K562 (cell line): ENCODE measurements around the gene C10orf95. TPM values are rescaled to one million over a fixed set of nuclear protein-coding genes. Genes with fewer than 3 reads are reported as not detected.
A peak's percentile ranks its signal among the peaks of the same experiment; 100 is the strongest.

Experiments
- ATAC-seq: fragments of 200-7000 bp; cut with Tn5 transposase; 3 replicates; pipeline ENCODE4 v1.9.1; 2020; ENCODE audit warnings: moderate library complexity
- BruUV-seq: library from RNA; stranded (reverse); fragments of 400-500 nt; replicated peaks from 2 replicates; lab custom pipeline; 2021; lab: Mats Ljungman, UMichigan
- CTCF ChIA-PET: fragments of 300-600 bp; formaldehyde crosslinking; extraction: SDS; loops from one replicate; lab custom pipeline; 2021; ENCODE audit warnings: low intra/inter-chr PET ratio; lab: Yijun Ruan, JAX
- POLR2A ChIA-PET: fragments of 300-600, 350-650 bp; sonication (Branson Sonifier 250); formaldehyde crosslinking; extraction: SDS; loops from one replicate; lab custom pipeline; 2021; ENCODE audit warnings: antibody characterized with exemption, inconsistent platforms; lab: Yijun Ruan, JAX
- DNase-seq, 4 experiments: peaks; one replicate each; pipeline versions ENCODE4 v3.0.0 to v3.0.0-alpha.2; 2011 to 2018; ENCODE audit warnings: low spot score in 3 of 4, mixed read lengths in 3 of 4; ENCODE audit errors: extremely low read depth in 1 of 4
- FAIRE-seq: peaks from 2 replicates; lab custom pipeline; 2011; peaks lifted over from hg19 to GRCh38; lab: Jason Lieb, UNC
- H2AFZ ChIP-seq: 2 replicates; pipeline ENCODE4 v1.6.0; 2011; ENCODE audit warnings: low read depth, low read length, control low read depth, inconsistent platforms
- H3K27ac ChIP-seq: fragments of 200-600 bp; 3 replicates; pipeline ENCODE4 v1.8.0; 2011; ENCODE audit warnings: low read depth, mild to moderate bottlenecking, control low read depth, inconsistent platforms, low read length, moderate library complexity, mixed read lengths; ENCODE audit errors: extremely low read depth
- H3K27me3 ChIP-seq, 2 experiments: fragments of 300-600 bp in 1 of 2; 2 replicates in 1 of 2; 3 replicates in 1 of 2; pipeline versions ENCODE4 v1.6.0 to v1.8.0; 2011; ENCODE audit warnings: inconsistent platforms in 2 of 2, low read length in 2 of 2, mild to moderate bottlenecking in 1 of 2, mixed read lengths in 1 of 2, moderate library complexity in 1 of 2; ENCODE audit not compliant: control insufficient read depth in 2 of 2, insufficient read depth in 2 of 2
- H3K36me3 ChIP-seq: fragments of 300-600 bp; 3 replicates; pipeline ENCODE4 v1.8.0; 2011; ENCODE audit warnings: mild to moderate bottlenecking, low read length, inconsistent platforms; ENCODE audit not compliant: control insufficient read depth, insufficient read depth
- H3K4me1 ChIP-seq, 2 experiments: fragments of 200-600 bp in 1 of 2; replicated peaks in 1 of 2; 2 replicates in 1 of 2; 3 replicates in 1 of 2; pipeline versions ENCODE4 v1.5.1 to v1.8.0; 2011; ENCODE audit warnings: inconsistent platforms in 2 of 2, low read length in 2 of 2, mild to moderate bottlenecking in 1 of 2, mixed read lengths in 1 of 2, moderate library complexity in 1 of 2; ENCODE audit not compliant: control insufficient read depth in 2 of 2, insufficient read depth in 2 of 2
- H3K4me2 ChIP-seq: 2 replicates; pipeline ENCODE4 v1.6.1; 2011; ENCODE audit warnings: low read length, control low read depth, inconsistent platforms, mixed read lengths; ENCODE audit not compliant: insufficient read depth
- H3K4me3 ChIP-seq: fragments of 200-600 bp; sonication (generic), shearing (Covaris generic); 2 replicates; pipeline ENCODE4 v1.5.1; 2016; ENCODE audit warnings: control low read depth, inconsistent platforms
- H3K79me2 ChIP-seq: fragments of 200-600 bp; 3 replicates; pipeline ENCODE4 v1.8.0; 2011; ENCODE audit warnings: low read length, inconsistent platforms; ENCODE audit not compliant: control insufficient read depth, insufficient read depth
- H3K9ac ChIP-seq, 2 experiments: 2 replicates each; pipeline versions ENCODE4 v1.6.0 to v1.6.1; 2011; ENCODE audit warnings: low read depth in 2 of 2, low read length in 2 of 2, control low read depth in 1 of 2, inconsistent platforms in 1 of 2, mild to moderate bottlenecking in 1 of 2, mixed read lengths in 1 of 2; ENCODE audit not compliant: insufficient read depth in 1 of 2
- H3K9me1 ChIP-seq: one replicate; pipeline ENCODE4 v1.6.0; 2011; ENCODE audit warnings: inconsistent platforms, mild to moderate bottlenecking, low read length, moderate library complexity; ENCODE audit not compliant: control insufficient read depth, insufficient read depth
- H3K9me3 ChIP-seq: replicated peaks from 2 replicates; pipeline ENCODE4 v1.5.1; 2011; ENCODE audit warnings: low read depth, low read length, inconsistent platforms; ENCODE audit not compliant: control insufficient read depth, insufficient read depth
- H4K20me1 ChIP-seq: replicated peaks from 2 replicates; pipeline ENCODE4 v1.6.1; 2011; ENCODE audit warnings: low read length, inconsistent platforms, mixed read lengths; ENCODE audit not compliant: control insufficient read depth, insufficient read depth
- COPS2 ChIP-seq: fragments of 450-650 bp; conservative IDR thresholded peaks from 2 replicates; pipeline ENCODE4 v1.6.1; 2016; ENCODE audit warnings: mild to moderate bottlenecking, moderate library complexity
- ETV6 ChIP-seq, 3 experiments: fragments of 150-350 bp in 1 of 3; sonication (generic) in 1 of 3; formaldehyde crosslinking in 1 of 3; IDR thresholded peaks; 2 replicates each; pipeline versions ENCODE4 v1.6.1 to v1.8.0; 2014 to 2022; ENCODE audit warnings: borderline replicate concordance in 2 of 3, low read depth in 2 of 3, antibody characterized with exemption in 1 of 3, low read length in 1 of 3, mild to moderate bottlenecking in 1 of 3, missing genetic modification reagents in 1 of 3
- HES1 ChIP-seq: fragments of 450-650 bp; IDR thresholded peaks from 2 replicates; pipeline ENCODE4 v1.6.1; 2016; ENCODE audit warnings: low read depth, mild to moderate bottlenecking, moderate library complexity
- KHSRP ChIP-seq: fragments of 450-650 bp; IDR thresholded peaks from 2 replicates; pipeline ENCODE4 v1.6.1; 2017
- KLF10 ChIP-seq: fragments of 250-450 bp; sonication (Bioruptor Pico); IDR thresholded peaks from 2 replicates; pipeline ENCODE4 v1.6.1; 2021; ENCODE audit warnings: matching md5 sums
- MYNN ChIP-seq, 2 experiments: sonication (generic); formaldehyde crosslinking in 1 of 2; IDR thresholded peaks; 2 replicates each; pipeline versions ENCODE4 v1.5.0 to v1.6.1; 2016 to 2020; ENCODE audit warnings: antibody characterized with exemption in 1 of 2, missing genetic modification reagents in 1 of 2
- NFIC ChIP-seq: fragments of 450-650 bp; IDR thresholded peaks from 2 replicates; pipeline ENCODE4 v1.6.1; 2017; ENCODE audit warnings: mild to moderate bottlenecking, inconsistent platforms
- PHF21A ChIP-seq: fragments of 450-650 bp; IDR thresholded peaks from 2 replicates; pipeline ENCODE4 v1.6.1; 2017; ENCODE audit warnings: low read depth, borderline replicate concordance
- PHF8 ChIP-seq: fragments of 200-600 bp; sonication (generic); IDR thresholded peaks from 2 replicates; pipeline ENCODE4 v1.6.1; 2012; ENCODE audit warnings: mixed run types, mild to moderate bottlenecking, inconsistent platforms, low read length, moderate library complexity, borderline replicate concordance
- SETDB1 ChIP-seq: IDR thresholded peaks from one replicate; pipeline ENCODE4 v1.6.1; 2012; ENCODE audit warnings: low read length, control low read depth, inconsistent platforms
- SMARCA4 ChIP-seq: fragments of 450-650 bp; IDR thresholded peaks from 2 replicates; pipeline ENCODE4 v1.6.1; 2016
- SUPT5H ChIP-seq: fragments of 450-650 bp; IDR thresholded peaks from 2 replicates; pipeline ENCODE4 v1.6.1; 2016
- TRIM28 ChIP-seq: fragments of 450-650 bp; IDR thresholded peaks from 2 replicates; pipeline ENCODE4 v1.6.1; 2017
- ZBTB2 ChIP-seq: fragments of 450-650 bp; IDR thresholded peaks from 2 replicates; pipeline ENCODE4 v1.6.1; 2016; ENCODE audit warnings: antibody characterized with exemption
- ZNF444 ChIP-seq: fragments of 250-450 bp; sonication (Bioruptor Pico); IDR thresholded peaks from 2 replicates; pipeline ENCODE4 v1.4.0; 2020; ENCODE audit warnings: mild to moderate bottlenecking, moderate library complexity
- WGBS: fragments of 100-300 bp; shearing (Covaris generic); methylation state at CpG from one replicate; pipeline ENCODE4 v1.1.6; 2016; ENCODE audit warnings: low coverage, mixed read lengths; ENCODE audit not compliant: insufficient coverage; ENCODE audit errors: missing lambda C conversion rate; 5-methylcytosine and 5-hydroxymethylcytosine counted together
- in situ Hi-C: fragments of 300-500 bp; cut with MboI; formaldehyde crosslinking; loops from 4 replicates; pipeline ENCODE4 v1.15.0; 2018; ENCODE audit warnings: inconsistent platforms, mixed read lengths
- intact Hi-C: fragments of 100-400 bp; cut with micrococcal nuclease; formaldehyde crosslinking; loops from 2 replicates; pipeline ENCODE4 v1.14.2; 2022
- polyA plus RNA-seq, 8 experiments: library from polyadenylated mRNA; depleted of rRNA in 4 of 8; stranded (reverse) in 5 of 8; unstranded in 3 of 8; fragments of >200 nt; fragmentation: Nextera tagmentation in 2 of 8; fragmentation: Illumina TruSeq in 1 of 8; extraction: Ambion mirVana in 2 of 8; extraction: Trizol in 1 of 8; gene quantifications; 2 replicates each; pipeline versions ENCODE4 v1.2.1 to v1.2.3, GENCODE V29; 2011 to 2014; ENCODE audit warnings: inconsistent platforms in 1 of 8, missing spikeins in 1 of 8
- total RNA-seq, 7 experiments: library from RNA; depleted of rRNA in 6 of 7; stranded (reverse); fragments of >200 nt in 6 of 7; fragmentation: Illumina TruSeq in 2 of 7; extraction: Trizol in 2 of 7; gene quantifications; 2 replicates each; pipeline versions ENCODE4 v1.2.1 to v1.2.3, GENCODE V29; 2011 to 2021; ENCODE audit warnings: low replicate concordance in 1 of 7
- TF ChIP-seq, protein P1 (sequence below): fragments of 250-450 bp; sonication (Bioruptor Pico); IDR thresholded peaks from 2 replicates; pipeline ENCODE4 v1.4.0; 2020; ENCODE audit warnings: mild to moderate bottlenecking
- TF ChIP-seq, protein P2 (sequence below): fragments of 250-450 bp; sonication (Bioruptor Pico); IDR thresholded peaks from 2 replicates; pipeline ENCODE4 v1.5.1; 2021; ENCODE audit warnings: mild to moderate bottlenecking

Gene C10orf95
- total and polyA plus RNA-seq, 9 of the 15 experiments (the other 6 are each of a cell fraction or from before 2014, with no cell fraction given): 0.03 to 0.41 (median 0.17) TPM; not detected in 1

DNA sequence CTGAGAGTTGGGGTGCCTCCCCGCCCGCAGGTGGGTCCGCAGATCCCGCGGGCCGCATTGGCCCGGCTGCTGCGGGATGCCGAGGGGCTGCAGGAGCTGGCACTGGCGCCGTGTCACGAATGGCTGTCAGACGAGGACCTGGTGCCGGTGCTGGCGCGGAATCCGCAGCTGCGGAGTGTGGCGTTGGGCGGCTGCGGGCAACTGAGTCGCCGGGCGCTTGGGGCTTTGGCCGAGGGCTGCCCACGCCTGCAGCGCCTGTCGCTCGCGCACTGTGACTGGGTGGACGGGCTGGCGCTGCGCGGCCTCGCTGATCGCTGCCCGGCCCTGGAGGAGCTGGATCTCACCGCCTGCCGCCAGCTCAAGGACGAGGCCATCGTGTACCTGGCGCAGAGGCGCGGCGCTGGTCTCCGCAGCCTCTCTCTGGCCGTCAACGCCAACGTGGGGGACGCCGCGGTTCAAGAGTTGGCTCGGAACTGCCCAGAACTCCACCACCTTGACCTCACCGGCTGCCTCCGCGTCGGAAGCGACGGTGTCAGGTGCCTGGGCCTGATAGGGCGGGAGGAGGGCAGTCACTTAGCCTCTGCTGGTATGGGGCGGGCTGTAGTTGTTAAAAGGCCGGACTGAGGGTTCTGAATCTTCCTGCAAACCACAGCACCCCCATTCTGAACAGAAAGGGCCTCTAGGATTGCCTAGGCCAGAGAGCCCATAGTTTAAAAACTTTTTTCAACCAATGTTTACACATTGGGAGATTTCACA lies 29.4 kb downstream of the C10orf95 start:
- intact Hi-C loops: loop anchor here (1.0 to 5.0 kb wide), 3 partner anchors 27 to 57 kb away; partner anchors contain the start of gene NFKB2
- 0% methylated on average over 22 of the region's 62 CpGs for WGBS
- TF ChIP-seq, protein P1, sequence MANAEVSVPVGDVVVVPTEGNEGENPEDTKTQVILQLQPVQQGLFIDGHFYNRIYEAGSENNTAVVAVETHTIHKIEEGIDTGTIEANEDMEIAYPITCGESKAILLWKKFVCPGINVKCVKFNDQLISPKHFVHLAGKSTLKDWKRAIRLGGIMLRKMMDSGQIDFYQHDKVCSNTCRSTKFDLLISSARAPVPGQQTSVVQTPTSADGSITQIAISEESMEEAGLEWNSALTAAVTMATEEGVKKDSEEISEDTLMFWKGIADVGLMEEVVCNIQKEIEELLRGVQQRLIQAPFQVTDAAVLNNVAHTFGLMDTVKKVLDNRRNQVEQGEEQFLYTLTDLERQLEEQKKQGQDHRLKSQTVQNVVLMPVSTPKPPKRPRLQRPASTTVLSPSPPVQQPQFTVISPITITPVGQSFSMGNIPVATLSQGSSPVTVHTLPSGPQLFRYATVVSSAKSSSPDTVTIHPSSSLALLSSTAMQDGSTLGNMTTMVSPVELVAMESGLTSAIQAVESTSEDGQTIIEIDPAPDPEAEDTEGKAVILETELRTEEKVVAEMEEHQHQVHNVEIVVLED (CRISPR knock-in tag): no peak
- no peak for TF ChIP-seq ETV6 (IDR thresholded peaks at IDR 0.05; ENCODE audit: borderline replicate concordance in 1 of 2, low read depth in 2 of 2, low read length in 1 of 2)
- TF ChIP-seq ETV6 (CRISPR knock-in tag; IDR thresholded peaks at IDR 0.05; ENCODE audit: borderline replicate concordance): no peak
- TF ChIP-seq ZBTB2: no peak
- TF ChIP-seq PHF21A: no peak
- TF ChIP-seq COPS2: no peak
- TF ChIP-seq ZNF444 (CRISPR knock-in tag): no peak
- TF ChIP-seq NFIC: no peak; the same call in 1 of the 2 replicates
- TF ChIP-seq SUPT5H: peak; percentile 46
- TF ChIP-seq PHF8: peak; percentile 44; the same call in 1 of the 2 replicates
- no peak for TF ChIP-seq TRIM28
- no peak for TF ChIP-seq SETDB1
- TF ChIP-seq SMARCA4: no peak
- TF ChIP-seq, protein P2, sequence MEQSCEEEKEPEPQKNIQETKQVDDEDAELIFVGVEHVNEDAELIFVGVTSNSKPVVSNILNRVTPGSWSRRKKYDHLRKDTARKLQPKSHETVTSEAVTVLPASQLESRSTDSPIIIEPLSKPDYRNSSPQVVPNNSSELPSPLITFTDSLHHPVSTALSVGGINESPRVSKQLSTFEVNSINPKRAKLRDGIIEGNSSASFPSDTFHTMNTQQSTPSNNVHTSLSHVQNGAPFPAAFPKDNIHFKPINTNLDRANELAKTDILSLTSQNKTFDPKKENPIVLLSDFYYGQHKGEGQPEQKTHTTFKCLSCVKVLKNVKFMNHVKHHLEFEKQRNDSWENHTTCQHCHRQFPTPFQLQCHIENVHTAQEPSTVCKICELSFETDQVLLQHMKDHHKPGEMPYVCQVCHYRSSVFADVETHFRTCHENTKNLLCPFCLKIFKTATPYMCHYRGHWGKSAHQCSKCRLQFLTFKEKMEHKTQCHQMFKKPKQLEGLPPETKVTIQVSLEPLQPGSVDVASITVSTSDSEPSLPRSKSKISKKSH (CRISPR knock-in tag): no peak
- TF ChIP-seq MYNN (IDR thresholded peaks at IDR 0.05): 0 out of 2 replicates have a peak, but pooled peaks have one; percentile 17
- no peak for TF ChIP-seq MYNN (CRISPR knock-in tag; IDR thresholded peaks at IDR 0.05)
- no peak for TF ChIP-seq KHSRP
- TF ChIP-seq KLF10: no peak
- no peak for TF ChIP-seq HES1

More for the DNA sequence above, 29.4 kb downstream of the C10orf95 start:
- in situ Hi-C loops: no loop called here
- DNase-seq (peak; percentile 54 to 83 (median 60)), FAIRE-seq (peak; percentile 83), ATAC-seq (peak; percentile 69)
- peak overlapping the region; percentile 93 for H3K4me3 ChIP-seq
- POLR2A ChIA-PET: interaction anchor here (0.6 to 5.3 kb wide), 14 partner anchors 9 to 1739 kb away, joined by 3 to 34 read pairs (median 4); partner anchors contain the start of genes C10orf95, CUEDC2, GBF1 and PITX3
- no peaks in the 10 kb centered on the region for H3K9me1 ChIP-seq
- peaks cover 12 to 53% of the 10 kb centered on the region in 2 experiments; a peak in 4 of 5 replicates for H3K4me1 ChIP-seq
- peaks cover 17% of the 10 kb centered on the region; the same call in 2 of the 3 replicates for H3K36me3 ChIP-seq
- no peaks in the 10 kb centered on the region for H3K27me3 ChIP-seq
- CTCF ChIA-PET: no interaction called here
- H3K27ac ChIP-seq: peak overlapping the region; percentile 80
- peak overlapping the region; percentile 87 for H2AFZ ChIP-seq
- H3K9ac ChIP-seq: peak overlapping the region; percentile 65 to 96
- peaks cover 25% of the 10 kb centered on the region for H3K79me2 ChIP-seq
- H3K4me2 ChIP-seq: peak overlapping the region; percentile 74
- TSS peak; percentile 37 for BruUV-seq
- H3K9me3 ChIP-seq: no peaks in the 10 kb centered on the region
- no peaks in the 10 kb centered on the region for H4K20me1 ChIP-seq
